HG02981 (cell line): Measurements from ENCODE around the gene KCNK7.

Source experiments
- ATAC-seq: cut with Tn5 transposase; IDR thresholded peaks from one replicate; pipeline ENCODE4 v1.9.1; 2021; ENCODE audit warnings: mild to moderate bottlenecking, moderate library complexity; ENCODE audit not compliant: unreplicated experiment

Gene KCNK7

GRCh38 chr11:65589444-65590239 is 6.0 kb downstream of the KCNK7 start:
- ATAC-seq: no peak

- peak; percentile 76 for ATAC-seq
Observed at GRCh38 chr11:65588199-65589054, 7.2 kb downstream of the KCNK7 start.

DNA sequence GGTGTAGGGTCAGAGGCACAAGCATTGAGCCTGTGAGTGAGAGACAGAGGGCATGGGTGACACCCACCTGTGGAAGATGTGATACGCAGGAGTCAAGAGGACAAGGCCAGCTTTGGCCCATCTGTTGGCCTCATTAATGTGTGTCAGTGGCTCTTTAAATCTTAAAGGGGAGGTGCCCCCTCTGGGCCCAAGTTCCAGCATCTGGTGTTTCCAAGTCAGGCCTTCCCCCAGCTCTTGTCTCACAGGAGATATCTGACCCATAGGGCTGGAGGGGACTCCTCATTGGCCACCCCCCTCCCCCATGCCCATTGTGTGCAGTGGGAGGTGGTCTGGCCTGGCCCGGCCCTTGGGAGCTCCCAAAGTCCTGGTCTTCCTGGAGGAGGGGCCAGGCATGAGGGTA is 8.9 kb downstream of the KCNK7 start:
- ATAC-seq: no peak

DNA sequence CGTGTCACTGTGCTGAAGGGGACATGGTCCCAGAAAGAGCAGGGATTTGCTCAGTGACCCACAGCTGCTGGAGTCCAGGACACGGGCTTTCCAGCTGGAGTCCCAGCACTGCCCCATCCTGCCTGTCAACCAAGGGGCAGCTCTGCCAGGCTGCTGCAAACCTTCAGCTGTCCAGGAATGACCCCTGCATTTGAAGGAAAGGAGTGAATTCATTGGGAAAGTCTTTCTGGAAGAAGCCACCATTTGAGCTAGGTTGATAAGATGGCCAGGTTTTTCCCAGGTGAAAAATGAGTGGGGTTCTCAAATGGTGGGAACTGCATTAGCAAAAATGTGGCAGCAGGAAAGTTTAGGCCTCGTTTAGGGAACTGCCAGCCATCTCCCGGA is 9.4 kb downstream of the KCNK7 start:
- no peak for ATAC-seq

DNA sequence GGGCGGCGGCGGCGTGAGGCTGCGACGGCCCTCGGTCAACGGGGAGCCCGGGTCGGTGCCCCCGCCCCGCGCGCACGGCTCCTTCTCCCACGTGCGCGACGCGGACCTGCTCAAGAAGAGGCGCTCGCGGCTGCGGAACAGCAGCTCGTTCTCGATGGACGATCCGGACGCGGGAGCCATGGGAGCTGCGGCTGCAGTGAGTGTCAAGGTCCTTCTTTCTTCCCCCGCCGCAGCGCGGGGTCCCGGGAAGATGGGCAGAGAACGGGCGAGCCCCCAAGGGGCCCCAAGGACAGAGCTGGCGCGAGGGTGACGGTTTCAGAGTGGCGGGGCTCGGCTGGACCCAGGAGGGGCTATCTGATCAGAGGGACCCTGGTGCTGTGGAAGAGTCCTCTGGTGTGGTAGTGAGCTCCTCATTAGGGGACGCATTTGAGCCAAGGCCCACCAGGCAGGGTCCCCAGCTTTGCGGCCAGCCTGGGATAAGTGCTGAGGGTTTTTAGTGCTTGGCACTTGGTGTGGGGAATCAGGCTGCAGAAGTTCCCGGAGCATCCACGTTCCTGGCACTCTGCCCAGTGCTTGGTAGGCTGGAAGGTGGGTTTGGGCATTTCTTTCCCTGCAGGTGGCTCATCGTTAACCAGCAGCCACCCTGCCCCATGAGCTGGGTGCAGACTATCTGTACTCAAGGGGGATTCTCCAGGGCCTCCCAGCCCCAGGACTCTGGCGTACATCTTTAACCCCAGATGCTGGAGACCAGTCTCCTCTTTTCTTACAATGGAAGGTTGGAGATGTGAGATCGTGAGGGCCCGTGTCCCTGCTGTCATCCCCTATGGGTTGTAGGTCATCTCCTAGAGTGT is 10.0 kb downstream of the KCNK7 start:
- no peak for ATAC-seq

DNA sequence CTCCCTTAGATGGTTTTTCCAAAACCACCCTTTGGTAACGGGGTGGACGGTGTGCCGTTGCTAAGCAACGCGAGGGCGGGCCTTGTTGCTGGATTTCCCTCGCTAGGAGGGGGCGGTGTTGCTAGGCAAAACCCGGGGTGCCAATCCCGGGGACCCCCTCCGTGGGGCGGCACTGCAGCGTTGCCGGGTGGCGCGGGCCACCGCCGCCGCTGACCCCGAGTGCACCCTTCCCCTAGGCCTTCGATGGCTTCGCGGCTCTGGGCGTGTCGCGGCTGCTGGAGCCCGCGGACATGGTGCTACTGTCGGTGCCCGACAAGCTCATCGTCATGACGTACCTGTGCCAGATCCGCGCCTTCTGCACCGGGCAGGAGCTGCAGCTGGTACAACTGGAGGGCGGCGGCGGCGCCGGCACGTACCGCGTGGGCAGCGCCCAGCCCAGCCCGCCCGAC is 10.9 kb downstream of the KCNK7 start:
- ATAC-seq: no peak

- ATAC-seq: no peak
Observed at GRCh38 chr11:65584106-65584505, 11.5 kb downstream of the KCNK7 start.

DNA sequence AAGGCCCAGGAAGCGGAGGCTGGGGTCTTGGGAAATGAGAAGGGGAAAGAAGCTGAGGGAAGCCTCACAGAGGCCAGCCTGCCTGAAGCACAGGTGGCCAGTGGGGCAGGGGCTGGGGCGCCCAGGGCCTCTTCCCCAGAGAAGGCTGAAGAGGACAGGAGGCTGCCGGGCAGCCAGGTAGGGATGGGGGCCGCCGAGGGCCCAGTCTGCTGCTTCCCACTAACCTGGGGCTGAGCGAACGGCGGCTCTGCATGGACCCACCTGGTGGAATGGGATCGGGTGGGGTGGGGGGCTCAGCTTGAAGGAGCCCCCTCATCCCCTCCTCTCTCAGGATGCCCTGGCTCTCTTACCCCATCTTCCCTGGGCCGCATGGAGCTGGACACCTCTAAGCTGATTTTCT is 12.0 kb downstream of the KCNK7 start:
- no peak for ATAC-seq

GRCh38 chr11:65581928-65582327 is 13.7 kb downstream of the KCNK7 start:
- no peak for ATAC-seq

DNA sequence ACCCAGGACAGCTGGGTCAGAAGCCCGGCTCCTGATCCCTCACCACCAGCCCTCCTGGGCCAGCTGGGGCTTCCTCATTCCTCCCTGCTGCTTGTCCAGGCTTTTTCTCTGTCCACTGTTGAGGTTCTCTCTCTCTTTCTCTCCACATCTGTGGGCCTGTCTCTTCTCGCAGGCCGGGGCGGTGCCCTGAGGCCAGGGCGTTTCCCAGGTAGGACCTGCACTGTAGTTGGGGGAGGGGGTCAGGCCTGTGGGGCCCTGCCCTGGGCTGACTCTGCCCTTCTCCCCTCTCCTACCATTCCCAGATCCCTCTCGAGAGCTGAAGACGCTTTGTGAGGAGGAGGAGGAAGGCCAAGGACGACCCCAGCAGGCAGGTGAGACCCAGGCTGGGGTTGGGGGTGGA is 14.8 kb downstream of the KCNK7 start:
- no peak for ATAC-seq

DNA sequence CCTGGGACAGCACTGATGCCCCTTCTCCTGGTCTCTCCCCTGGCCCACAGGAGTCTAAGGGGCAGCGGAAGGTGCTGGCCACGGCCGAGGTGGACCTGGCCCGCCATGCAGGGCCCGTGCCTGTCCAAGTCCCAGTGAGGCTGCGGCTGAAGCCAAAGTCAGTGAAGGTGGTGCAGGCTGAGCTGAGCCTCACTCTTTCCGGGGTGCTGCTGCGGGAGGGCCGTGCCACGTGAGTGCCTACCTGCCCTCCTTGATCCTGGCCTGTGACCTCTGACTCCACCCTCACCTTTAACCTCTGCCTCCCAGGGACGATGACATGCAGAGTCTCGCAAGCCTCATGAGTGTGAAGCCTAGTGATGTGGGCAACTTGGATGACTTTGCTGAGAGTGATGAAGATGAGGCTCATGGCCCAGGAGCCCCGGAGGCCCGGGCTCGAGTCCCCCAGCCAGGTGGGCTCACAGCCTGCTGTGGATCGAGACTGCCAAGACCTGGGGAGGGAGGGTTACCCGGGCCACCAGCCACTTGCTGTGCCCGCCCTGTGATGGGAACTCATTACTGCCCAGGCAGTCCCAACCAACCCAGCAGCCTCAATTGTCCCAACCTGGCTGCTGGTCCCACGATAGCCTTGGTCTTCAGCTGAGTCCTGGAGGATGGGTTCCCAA is 15.4 kb downstream of the KCNK7 start:
- no peak for ATAC-seq

- ATAC-seq: no peak
Observed at GRCh38 chr11:65579291-65579690, 16.3 kb downstream of the KCNK7 start.

DNA sequence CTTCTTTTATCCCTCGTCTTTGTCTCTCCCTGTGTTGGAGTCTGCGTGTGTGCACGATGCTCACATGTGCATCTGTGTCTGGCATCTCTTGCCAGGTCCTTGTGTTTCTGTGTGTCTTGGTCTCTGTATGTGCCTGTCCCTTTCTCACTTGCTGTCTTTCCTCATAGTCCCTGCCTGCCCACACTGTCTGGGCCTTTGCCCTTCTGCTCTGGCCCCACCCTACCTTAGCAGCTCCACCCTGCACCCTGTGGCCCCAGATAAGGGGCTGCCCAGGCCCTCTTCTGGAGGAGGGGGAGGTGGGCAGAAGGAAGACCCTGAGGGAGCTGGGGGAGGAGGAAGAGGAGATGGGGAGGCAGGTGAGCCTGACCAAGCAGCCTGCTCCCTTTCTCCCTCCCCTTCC is 16.9 kb downstream of the KCNK7 start:
- no peak for ATAC-seq

GRCh38 chr11:65578134-65578533 is 17.5 kb downstream of the KCNK7 start:
- no peak for ATAC-seq

DNA sequence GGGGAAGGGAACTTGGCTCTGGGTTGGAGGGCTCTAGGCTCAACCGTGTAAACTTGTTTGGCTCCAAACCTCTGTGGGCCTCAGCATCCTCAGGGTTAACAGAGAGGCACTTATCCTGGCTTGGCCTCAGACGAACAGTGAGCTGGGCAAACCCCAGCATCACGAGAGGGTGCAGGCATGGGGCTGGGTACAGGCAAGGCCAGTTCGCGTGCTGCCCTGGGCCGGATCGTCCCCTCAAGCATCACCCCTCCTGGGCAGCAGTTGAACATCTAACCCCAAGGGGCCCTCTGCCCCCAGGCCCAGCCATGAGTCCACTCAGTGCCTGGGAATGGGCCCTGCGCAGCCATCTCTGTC is 17.9 kb downstream of the KCNK7 start:
- no peak for ATAC-seq

GRCh38 chr11:65576867-65577755 is 18.5 kb downstream of the KCNK7 start:
- ATAC-seq: no peak

- no peak for ATAC-seq
Observed at GRCh38 chr11:65576232-65576866, 19.3 kb downstream of the KCNK7 start.

- no peak for ATAC-seq
Observed at GRCh38 chr11:65575568-65576231, 19.9 kb downstream of the KCNK7 start, which contains the start of gene EHBP1L1. TSS of gene EHBP1L1 (plus strand) at chr11:65576053. CDS start at chr11:65576303, 250 bp downstream.
